SIG-M5 treated with dmso at 0.1 percent for 504 hours (cell line): ENCODE measurements around the gene ATF5.
"Not testable (repeated sequence)": the region's sequence is repeated elsewhere in the genome, so short reads cannot be mapped to it uniquely, and the experiment has no call there.

Source experiments
- DNase-seq: peaks from one replicate; lab custom pipeline; 2025; ENCODE audit not compliant: unreplicated experiment; lab: John Stamatoyannopoulos, UW

ATF5 gene

DNA sequence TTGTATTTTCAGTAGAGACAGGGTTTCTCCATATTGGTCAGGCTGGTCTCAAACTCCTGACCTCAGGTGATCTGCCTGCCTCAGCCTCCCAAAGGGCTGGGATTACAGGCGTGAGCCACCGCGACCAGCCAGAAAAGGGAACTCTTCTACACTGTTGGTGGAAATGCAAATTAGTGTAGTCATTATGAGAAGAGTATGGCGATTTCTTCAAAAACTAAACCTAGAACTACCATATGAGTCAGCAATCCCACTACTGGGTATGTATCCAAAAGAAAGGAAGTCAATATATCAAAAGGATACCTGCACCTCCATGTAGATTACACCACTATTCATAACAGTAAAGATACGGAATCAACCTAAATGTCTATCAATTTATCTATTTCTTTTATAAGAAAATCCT lies 15.6 kb downstream of the ATF5 start:
- DNase-seq: not testable (repeated sequence)

- DNase-seq: no peak
Observed at GRCh38 chr19:49946415-49946814, 17.4 kb downstream of the ATF5 start.

- no peak for DNase-seq
Observed at GRCh38 chr19:49949742-49950589, 21.0 kb downstream of the ATF5 start.

GRCh38 chr19:49950590-49950948 lies 21.6 kb downstream of the ATF5 start:
- no peak for DNase-seq

- no peak for DNase-seq
Observed at GRCh38 chr19:49950956-49951526, 22.0 kb downstream of the ATF5 start.

DNA sequence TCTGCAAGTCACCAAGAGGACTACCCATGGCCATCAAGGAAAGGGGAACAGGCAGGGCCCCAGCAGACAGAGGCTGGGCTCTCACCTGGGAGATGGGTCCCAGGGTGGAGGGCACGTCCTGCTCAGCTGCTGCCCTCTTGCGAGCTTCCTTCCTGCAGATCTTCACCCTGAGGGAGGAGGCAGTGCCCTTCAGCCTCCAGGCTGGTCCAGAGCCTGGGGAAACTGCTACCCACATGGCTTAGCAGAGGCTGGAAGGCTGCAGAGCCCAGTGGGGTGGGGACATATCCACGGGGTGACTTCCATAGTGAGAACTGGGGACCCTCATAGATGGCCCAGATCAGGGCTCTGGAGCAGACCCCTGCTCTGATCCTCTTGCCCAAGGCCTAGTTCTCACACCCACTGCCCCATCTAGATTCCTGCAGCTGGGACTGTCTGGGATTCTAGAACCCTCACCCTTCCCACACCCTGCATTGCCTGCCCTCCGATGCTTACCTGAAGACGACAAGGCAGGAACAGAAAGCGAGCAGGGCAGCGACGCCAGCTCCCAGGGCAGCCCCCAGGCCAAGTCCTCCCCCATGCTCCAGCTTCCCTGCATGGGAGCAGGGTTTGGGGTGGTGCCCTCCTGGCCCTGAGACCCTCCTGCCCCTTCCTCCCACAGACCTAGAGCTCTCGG lies 22.9 kb downstream of the ATF5 start:
- DNase-seq: no peak

DNA sequence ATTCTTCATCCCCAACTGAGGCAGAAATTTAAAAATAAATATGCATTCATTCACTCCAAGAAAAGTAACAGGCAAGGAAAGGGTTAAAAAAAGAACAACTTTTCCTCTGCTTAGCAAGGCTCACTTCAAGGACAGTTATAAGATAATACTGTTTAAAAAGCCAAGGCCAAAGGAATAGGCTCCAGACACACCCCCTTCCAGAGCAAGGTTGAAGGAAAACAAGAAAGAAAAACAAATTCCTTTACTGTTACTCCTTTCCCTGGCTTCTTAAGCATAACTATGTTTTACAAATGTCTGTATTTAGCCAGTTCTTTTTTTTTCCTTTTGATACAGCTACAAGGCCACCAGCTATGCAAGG lies 23.5 kb downstream of the ATF5 start:
- no peak for DNase-seq

- no peak for DNase-seq
Observed at GRCh38 chr19:49952906-49953305, 23.9 kb downstream of the ATF5 start.

DNA sequence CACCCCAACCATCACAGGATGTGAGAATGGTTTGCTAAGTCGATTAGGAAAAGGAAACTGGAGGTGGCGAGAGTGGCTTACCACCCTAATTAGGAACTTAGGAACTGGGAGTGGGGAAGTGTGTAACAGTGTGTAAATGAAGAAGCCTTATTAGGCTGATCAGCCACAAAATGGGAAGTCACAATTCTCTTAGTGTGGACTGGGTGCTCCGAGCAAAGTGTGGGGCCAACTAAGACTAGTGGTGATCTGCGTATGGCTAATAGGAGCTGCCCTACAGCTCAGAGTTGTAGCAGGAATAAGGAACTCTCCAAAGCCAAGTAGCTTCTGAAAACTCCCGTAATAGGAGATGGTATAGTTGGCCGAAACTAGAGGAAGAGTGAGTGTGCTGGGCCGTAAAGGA lies 24.4 kb downstream of the ATF5 start:
- DNase-seq: peak; percentile 47

GRCh38 chr19:49954092-49954829 lies 25.3 kb downstream of the ATF5 start:
- peak; percentile 82 for DNase-seq

DNA sequence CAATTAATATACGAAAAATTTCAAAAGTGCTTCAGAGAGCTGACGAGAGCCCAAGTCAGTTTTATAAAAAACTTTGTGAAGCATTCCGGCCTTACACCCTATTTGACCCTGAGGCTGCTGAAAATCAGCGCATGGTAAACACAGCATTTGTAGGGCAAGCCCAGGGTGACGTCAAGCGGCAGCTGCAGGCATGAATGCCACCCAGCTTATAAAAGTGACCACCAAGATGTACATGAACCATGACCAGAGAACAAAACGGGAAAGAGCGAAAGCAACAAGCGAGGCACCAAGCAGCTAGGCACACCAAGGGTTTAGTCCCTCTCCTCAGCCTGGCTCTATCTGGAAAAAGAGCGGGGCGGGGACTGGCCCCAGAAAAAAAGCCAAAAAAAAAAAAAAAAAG lies 25.9 kb downstream of the ATF5 start:
- no peak for DNase-seq

- DNase-seq: no peak
Observed at GRCh38 chr19:49956115-49956495, 27.1 kb downstream of the ATF5 start.

- DNase-seq: no peak
Observed at GRCh38 chr19:49957262-49957915, 28.4 kb downstream of the ATF5 start.

DNA sequence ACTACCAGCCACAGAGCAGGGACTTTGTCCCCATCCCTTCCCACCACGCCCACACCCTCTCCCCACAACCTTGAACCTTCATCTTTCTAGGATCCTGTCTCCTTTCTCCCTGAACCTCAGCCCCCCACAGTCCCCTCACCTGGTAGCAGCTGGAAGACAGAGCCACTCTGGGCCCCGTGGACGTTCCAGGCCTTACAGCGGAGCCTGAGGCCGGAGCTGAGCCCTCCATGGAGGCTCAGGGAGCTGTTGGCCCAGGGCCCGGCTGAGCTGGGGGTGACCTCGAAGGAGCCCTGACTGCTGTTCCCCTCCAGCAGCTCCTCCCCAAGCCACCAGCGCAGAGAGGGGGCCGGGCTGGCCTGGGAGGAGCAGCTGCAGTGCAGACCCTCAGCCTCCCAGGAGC lies 29.1 kb downstream of the ATF5 start:
- not testable (repeated sequence) for DNase-seq

- DNase-seq: not testable (repeated sequence)
Observed at GRCh38 chr19:49958596-49958995, 29.6 kb downstream of the ATF5 start.

GRCh38 chr19:49959892-49960291 lies 30.9 kb downstream of the ATF5 start:
- not testable (repeated sequence) for DNase-seq

- DNase-seq: not testable (repeated sequence)
Observed at GRCh38 chr19:49960980-49961379, 32.0 kb downstream of the ATF5 start, which contains the start of gene SIGLEC11. Gene SIGLEC11, minus strand, starts transcription at chr19:49961172. Its CDS starts 91 bp downstream, at chr19:49961081.

GRCh38 chr19:49968279-49968922 lies 39.4 kb downstream of the ATF5 start:
- DNase-seq: peak; percentile 90

DNA sequence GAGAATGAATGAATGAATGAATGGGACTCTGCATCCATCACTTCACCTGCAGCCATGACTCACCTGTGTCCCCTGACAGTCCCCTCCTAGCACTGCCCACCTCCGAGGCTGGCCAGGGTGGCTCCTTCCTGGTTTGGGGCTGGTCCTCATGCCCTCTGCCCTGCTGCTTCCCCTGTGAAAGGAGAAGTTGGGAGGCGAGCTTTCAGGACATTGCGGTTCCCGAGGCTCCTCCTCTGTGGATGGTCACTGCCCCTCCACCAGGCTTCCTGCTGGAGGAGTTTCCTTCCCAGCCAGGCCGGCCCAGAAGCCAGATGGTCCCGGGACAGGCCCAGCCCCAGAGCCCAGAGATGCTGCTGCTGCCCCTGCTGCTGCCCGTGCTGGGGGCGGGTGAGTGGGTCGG lies 40.4 kb downstream of the ATF5 start:
- not testable (repeated sequence) for DNase-seq

GRCh38 chr19:49971991-49972411 lies 43.0 kb downstream of the ATF5 start:
- no peak for DNase-seq
